ENCODE results near the gene KIFBP.
"Not testable (repeated sequence)": the region's sequence is repeated elsewhere in the genome, so short reads cannot be mapped to it uniquely, and the experiment has no call there.

The KIFBP gene

GRCh38 chr10:68997211-68997610 is 8.6 kb downstream of the KIFBP start:
- no peak for DNase-seq (ENCODE audit: low spot score)

- DNase-seq (ENCODE audit: low spot score) = peak; percentile 9
Observed at GRCh38 chr10:69004821-69005220, 16.2 kb downstream of the KIFBP start.

GRCh38 chr10:69005704-69006485 is 17.3 kb downstream of the KIFBP start:
- DNase-seq (ENCODE audit: low spot score) = no peak

GRCh38 chr10:69007260-69007659 is 18.7 kb downstream of the KIFBP start:
- no peak for DNase-seq (ENCODE audit: low spot score)

- DNase-seq (ENCODE audit: low spot score) = no peak
Observed at GRCh38 chr10:69009360-69009759, 20.8 kb downstream of the KIFBP start.

GRCh38 chr10:69010151-69010640 is 21.6 kb downstream of the KIFBP start:
- DNase-seq (ENCODE audit: low spot score) = no peak

- not testable (repeated sequence) for DNase-seq (ENCODE audit: low spot score)
Observed at GRCh38 chr10:69012778-69013177, 24.2 kb downstream of the KIFBP start.

GRCh38 chr10:69014171-69014570 is 25.6 kb downstream of the KIFBP start:
- no peak for DNase-seq (ENCODE audit: low spot score)

- DNase-seq (ENCODE audit: low spot score) = no peak
Observed at GRCh38 chr10:69018613-69019012, 30.0 kb downstream of the KIFBP start.

- DNase-seq (ENCODE audit: low spot score) = no peak
Observed at GRCh38 chr10:69022611-69023010, 34.0 kb downstream of the KIFBP start.

GRCh38 chr10:69025370-69025896 is 36.8 kb downstream of the KIFBP start:
- no peak for DNase-seq (ENCODE audit: low spot score)

- no peak for DNase-seq (ENCODE audit: low spot score)
Observed at GRCh38 chr10:69033256-69033655, 44.7 kb downstream of the KIFBP start.

GRCh38 chr10:69037489-69037888 is 48.9 kb downstream of the KIFBP start:
- no peak for DNase-seq (ENCODE audit: low spot score)

- not testable (repeated sequence) for DNase-seq (ENCODE audit: low spot score)
Observed at GRCh38 chr10:69040904-69041303, 52.3 kb downstream of the KIFBP start.

GRCh38 chr10:69042417-69042816 is 53.8 kb downstream of the KIFBP start:
- DNase-seq (ENCODE audit: low spot score) = no peak

- DNase-seq (ENCODE audit: low spot score) = no peak
Observed at GRCh38 chr10:69042838-69043237, 54.2 kb downstream of the KIFBP start.

- DNase-seq (ENCODE audit: low spot score) = no peak
Observed at GRCh38 chr10:69043931-69044531, 55.4 kb downstream of the KIFBP start.

- no peak for DNase-seq (ENCODE audit: low spot score)
Observed at GRCh38 chr10:69044546-69044945, 55.9 kb downstream of the KIFBP start.

- no peak for DNase-seq (ENCODE audit: low spot score)
Observed at GRCh38 chr10:69045441-69046300, 57.1 kb downstream of the KIFBP start.

GRCh38 chr10:69047111-69047832 is 58.7 kb downstream of the KIFBP start:
- no peak for DNase-seq (ENCODE audit: low spot score)

GRCh38 chr10:69048103-69048502 is 59.5 kb downstream of the KIFBP start:
- no peak for DNase-seq (ENCODE audit: low spot score)

- DNase-seq (ENCODE audit: low spot score) = no peak
Observed at GRCh38 chr10:69049566-69049961, 61.0 kb downstream of the KIFBP start.

All from LoVo (cell line).